Left renal cortex interstitium (tissue), 4 donors: Measurements from ENCODE around the gene SGMS1. TPM values are rescaled to one million over a fixed set of nuclear protein-coding genes. Genes with fewer than 3 reads are reported as not detected.
A peak's percentile ranks its signal among the peaks of the same experiment; 100 is the strongest.
"Not testable (repeated sequence)": the region's sequence is repeated elsewhere in the genome, so short reads cannot be mapped to it uniquely, and the experiment has no call there.

ENCODE experiments used
- DNase-seq, 4 donors: peaks; one replicate each; pipeline ENCODE4 v3.0.0-alpha.2; 2013; ENCODE audit warnings: low read depth in 4 of 4, low spot score in 2 of 4, missing footprints in 1 of 4
- polyA plus RNA-seq, 4 donors: library from polyadenylated mRNA; unstranded; fragments of 120-200 nt; gene quantifications; one replicate each; pipeline ENCODE4 v1.2.1, GENCODE V29; 2013; ENCODE audit not compliant: insufficient read length in 4 of 4

SGMS1 gene
- polyA plus RNA-seq, 4 donors: 53.7 to 59.7 (median 55.1) TPM

GRCh38 chr10:50390302-50390701, 233.5 kb downstream of the SGMS1 start:
- DNase-seq: no peak

- DNase-seq: no peak
Measured at GRCh38 chr10:50388181-50388580, 235.6 kb downstream of the SGMS1 start.

GRCh38 chr10:50387732-50388073, 236.1 kb downstream of the SGMS1 start:
- no peak for DNase-seq

GRCh38 chr10:50387007-50387731, 236.6 kb downstream of the SGMS1 start:
- DNase-seq: no peak

- no peak for DNase-seq
Measured at GRCh38 chr10:50385624-50386023, 238.1 kb downstream of the SGMS1 start.

- DNase-seq: no peak
Measured at GRCh38 chr10:50384898-50385297, 238.9 kb downstream of the SGMS1 start.

- DNase-seq: no peak
Measured at GRCh38 chr10:50384238-50384637, 239.5 kb downstream of the SGMS1 start.

- no peak for DNase-seq
Measured at GRCh38 chr10:50382576-50383023, 241.2 kb downstream of the SGMS1 start.

GRCh38 chr10:50381642-50382041, 242.1 kb downstream of the SGMS1 start:
- DNase-seq: no peak

GRCh38 chr10:50379616-50380015, 244.1 kb downstream of the SGMS1 start:
- no peak for DNase-seq

GRCh38 chr10:50375745-50376144, 248.0 kb downstream of the SGMS1 start:
- DNase-seq: no peak

- peak in 1 of 4 donors; percentile 20 for DNase-seq
Measured at GRCh38 chr10:50375051-50375452, 248.7 kb downstream of the SGMS1 start.

- DNase-seq: no peak
Measured at GRCh38 chr10:50373821-50374501, 249.8 kb downstream of the SGMS1 start.

- no peak for DNase-seq
Measured at GRCh38 chr10:50369931-50370330, 253.8 kb downstream of the SGMS1 start.

GRCh38 chr10:50367732-50368131, 256.0 kb downstream of the SGMS1 start:
- no peak for DNase-seq

- DNase-seq: not testable (repeated sequence)
Measured at GRCh38 chr10:50366421-50366820, 257.3 kb downstream of the SGMS1 start.

GRCh38 chr10:50364730-50365129, 259.0 kb downstream of the SGMS1 start:
- DNase-seq: not testable (repeated sequence)

GRCh38 chr10:50362547-50363125, 261.1 kb downstream of the SGMS1 start:
- no peak for DNase-seq

GRCh38 chr10:50361946-50362345, 261.8 kb downstream of the SGMS1 start:
- no peak for DNase-seq

- no peak for DNase-seq
Measured at GRCh38 chr10:50360077-50360850, 263.5 kb downstream of the SGMS1 start.
